Fibroblast of lung (primary cell): ENCODE data around the gene COL16A1. TPM values are rescaled to one million over a fixed set of nuclear protein-coding genes. Genes with fewer than 3 reads are reported as not detected.

Experiments
- DNase-seq, 2 donors: peaks; one replicate each; pipeline versions ENCODE4 v3.0.0 to v3.0.0-alpha.2; 2010; ENCODE audit warnings: low read depth in 2 of 2
- H2AFZ ChIP-seq: 2 replicates; pipeline ENCODE4 v1.5.1; 2012; ENCODE audit warnings: low read length, control low read depth, inconsistent platforms
- H3K27ac ChIP-seq: 2 replicates; pipeline ENCODE4 v1.5.1; 2011; ENCODE audit warnings: low read length, control low read depth; ENCODE audit not compliant: insufficient read depth
- H3K27me3 ChIP-seq: 2 replicates; pipeline ENCODE4 v1.5.1; 2011; ENCODE audit warnings: mild to moderate bottlenecking, low read length; ENCODE audit not compliant: control insufficient read depth, insufficient read depth
- H3K36me3 ChIP-seq: 2 replicates; pipeline ENCODE4 v1.5.1; 2011; ENCODE audit warnings: low read length; ENCODE audit not compliant: control insufficient read depth, insufficient read depth
- H3K4me1 ChIP-seq: 2 replicates; pipeline ENCODE4 v1.5.1; 2011; ENCODE audit warnings: low read length; ENCODE audit not compliant: control insufficient read depth, insufficient read depth; ENCODE audit errors: extremely low read depth
- H3K4me2 ChIP-seq: 2 replicates; pipeline ENCODE4 v1.5.1; 2011; ENCODE audit warnings: low read length, control low read depth; ENCODE audit not compliant: insufficient read depth; ENCODE audit errors: extremely low read depth
- H3K4me3 ChIP-seq, 4 experiments: fragments of 200-600 bp in 1 of 4; sonication (generic) in 1 of 4; replicated peaks in 1 of 4; 2 replicates each; pipeline ENCODE4 v1.5.1; 2011 to 2016; ENCODE audit warnings: low read length in 4 of 4, low read depth in 3 of 4, mild to moderate bottlenecking in 3 of 4, control low read depth in 2 of 4, inconsistent platforms in 1 of 4, mixed read lengths in 1 of 4; ENCODE audit not compliant: insufficient read depth in 1 of 4; ENCODE audit errors: control extremely low read depth in 1 of 4
- H3K79me2 ChIP-seq: 2 replicates; pipeline ENCODE4 v1.5.1; 2012; ENCODE audit warnings: mild to moderate bottlenecking, low read length, inconsistent platforms; ENCODE audit not compliant: control insufficient read depth, insufficient read depth
- H3K9ac ChIP-seq: 2 replicates; pipeline ENCODE4 v1.5.1; 2011; ENCODE audit warnings: mild to moderate bottlenecking, low read length, control low read depth; ENCODE audit not compliant: insufficient read depth
- H3K9me3 ChIP-seq: 2 replicates; pipeline ENCODE4 v1.5.1; 2012; ENCODE audit warnings: low read depth, low read length; ENCODE audit not compliant: control insufficient read depth, insufficient read depth
- H4K20me1 ChIP-seq: 2 replicates; pipeline ENCODE4 v1.5.1; 2011; ENCODE audit warnings: low read length; ENCODE audit not compliant: control insufficient read depth, insufficient read depth; ENCODE audit errors: extremely low read depth
- CTCF ChIP-seq, 2 donors: IDR thresholded peaks in 1 of 2; conservative IDR thresholded peaks in 1 of 2; 1 replicate in 1 of 2; 2 replicates in 1 of 2; pipeline ENCODE4 v1.5.1; 2011 to 2012; ENCODE audit warnings: low read length in 2 of 2, control low read depth in 1 of 2, inconsistent platforms in 1 of 2, low read depth in 1 of 2, mild to moderate bottlenecking in 1 of 2
- EZH2 ChIP-seq: IDR thresholded peaks from 2 replicates; pipeline ENCODE4 v1.5.1; 2012; ENCODE audit warnings: low read length, control low read depth, mild to moderate bottlenecking; ENCODE audit errors: missing control alignments
- polyA plus RNA-seq, 2 donors: library from polyadenylated mRNA; depleted of rRNA in 1 of 2; stranded (reverse) in 1 of 2; unstranded in 1 of 2; fragments of >200 nt; gene quantifications; 2 replicates each; pipeline ENCODE4 v1.2.1, GENCODE V29; 2011 to 2012; ENCODE audit warnings: missing spikeins in 1 of 2
- total RNA-seq: library from RNA; depleted of rRNA; stranded (reverse); fragments of >200 nt; gene quantifications from 2 replicates; pipeline ENCODE4 v1.2.1, GENCODE V29; 2014

The COL16A1 gene
- total and polyA plus RNA-seq, 2 donors (not counting 1 experiment from before 2014, with no cell fraction given): 20.9 to 80.3 TPM

DNA sequence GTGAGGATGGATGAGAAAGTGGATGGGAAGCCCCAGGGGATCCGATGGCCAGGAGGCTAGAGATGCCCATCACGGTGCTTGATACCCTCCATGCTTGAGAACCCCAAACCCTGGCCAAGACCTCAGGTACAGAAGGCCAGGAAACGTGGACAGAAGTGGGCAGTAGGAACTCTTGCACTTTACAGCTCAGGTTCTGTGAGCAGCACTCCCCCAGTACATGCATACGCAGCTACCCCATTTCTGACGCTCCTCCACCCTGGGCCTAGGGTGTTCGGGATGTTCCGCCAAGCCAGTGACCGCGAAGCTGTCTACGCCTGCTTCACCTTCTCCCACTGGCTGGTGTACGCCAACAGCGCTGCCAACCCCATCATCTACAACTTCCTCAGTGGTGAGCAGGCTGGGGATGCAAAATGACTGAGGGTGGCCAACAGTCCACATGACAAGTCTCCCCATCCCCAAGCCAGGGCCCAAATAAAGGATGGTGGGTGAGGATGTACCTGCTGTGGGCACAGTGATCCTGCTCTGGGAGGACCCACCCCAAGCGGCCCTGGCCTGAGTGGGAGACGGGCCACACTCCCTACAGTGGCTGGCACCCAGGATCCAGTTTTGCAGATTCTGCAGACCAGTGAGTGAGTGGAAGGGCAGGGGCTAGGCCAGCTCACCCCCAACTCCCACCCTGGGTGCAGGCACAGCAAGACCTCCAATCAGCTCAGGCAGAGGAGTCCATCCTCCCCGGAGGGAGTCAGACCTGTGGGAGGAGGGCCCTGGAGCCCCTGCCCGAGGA lies 78.9 kb downstream of the COL16A1 start:
- Histone ChIP-seq H3K4me3 (no peak overlapping the region), H3K36me3 (peaks cover 2% of the 10 kb centered on the region), H3K9me3 (no peaks in the 10 kb centered on the region), H3K79me2 (no peaks in the 10 kb centered on the region), H4K20me1 (no peaks in the 10 kb centered on the region), H3K9ac (no peak overlapping the region), H3K4me1 (peaks cover 18% of the 10 kb centered on the region), H3K27ac (no peak overlapping the region), H2AFZ (no peak overlapping the region), H3K27me3 (no peaks in the 10 kb centered on the region), H3K4me2 (no peak overlapping the region)
- TF ChIP-seq CTCF (conservative IDR thresholded peaks at IDR 0.05 in 1 of 2, IDR thresholded peaks at IDR 0.05 in 1 of 2; ENCODE audit: low read depth in 1 of 2, low read length in 2 of 2) (no peak), EZH2 (no peak)
- DNase-seq: no peak

DNA sequence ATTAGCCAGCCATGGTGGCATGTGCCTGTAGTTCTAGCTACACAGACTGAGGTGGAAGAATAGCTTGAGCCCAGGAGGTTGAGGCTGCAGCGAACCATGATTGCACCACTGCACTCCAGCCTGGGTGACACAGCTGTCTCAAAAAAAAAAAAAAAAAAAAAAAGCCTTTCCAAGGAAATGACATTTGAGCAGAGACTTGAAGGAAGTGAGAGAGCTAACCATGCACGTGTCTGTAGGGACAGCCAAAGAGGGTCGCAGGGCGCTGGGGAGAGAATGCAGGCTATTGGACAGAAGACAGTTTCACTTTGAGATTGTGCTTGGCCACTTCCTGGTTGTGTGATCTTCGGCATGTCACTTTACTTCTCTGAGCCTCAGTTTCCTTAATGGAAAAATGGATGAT lies 79.5 kb downstream of the COL16A1 start:
- no peak for TF ChIP-seq CTCF (conservative IDR thresholded peaks at IDR 0.05 in 1 of 2, IDR thresholded peaks at IDR 0.05 in 1 of 2; ENCODE audit: low read depth in 1 of 2, low read length in 2 of 2)
- TF ChIP-seq EZH2: no peak
- H3K4me2 ChIP-seq: no peak overlapping the region
- no peak overlapping the region for H2AFZ ChIP-seq
- H3K36me3 ChIP-seq: peaks cover 2% of the 10 kb centered on the region
- H3K27me3 ChIP-seq: no peaks in the 10 kb centered on the region
- H3K4me1 ChIP-seq: peaks cover 18% of the 10 kb centered on the region
- no peaks in the 10 kb centered on the region for H3K79me2 ChIP-seq
- H3K9me3 ChIP-seq: no peaks in the 10 kb centered on the region
- H3K4me3 ChIP-seq: no peak overlapping the region
- H3K9ac ChIP-seq: no peak overlapping the region
- no peak for DNase-seq
- no peaks in the 10 kb centered on the region for H4K20me1 ChIP-seq
- H3K27ac ChIP-seq: no peak overlapping the region

GRCh38 chr1:31623365-31623764 lies 80.5 kb downstream of the COL16A1 start:
- peaks cover 2% of the 10 kb centered on the region for H3K36me3 ChIP-seq
- no peaks in the 10 kb centered on the region for H3K9me3 ChIP-seq
- H3K27ac ChIP-seq: no peak overlapping the region
- H3K27me3 ChIP-seq: peaks cover 5% of the 10 kb centered on the region
- H2AFZ ChIP-seq: no peak overlapping the region
- H3K9ac ChIP-seq: no peak overlapping the region
- no peak overlapping the region for H3K4me3 ChIP-seq
- no peak for TF ChIP-seq EZH2
- TF ChIP-seq CTCF (conservative IDR thresholded peaks at IDR 0.05 in 1 of 2, IDR thresholded peaks at IDR 0.05 in 1 of 2; ENCODE audit: low read depth in 1 of 2, low read length in 2 of 2): no peak
- no peaks in the 10 kb centered on the region for H4K20me1 ChIP-seq
- no peak overlapping the region for H3K4me2 ChIP-seq
- no peaks in the 10 kb centered on the region for H3K79me2 ChIP-seq
- H3K4me1 ChIP-seq: peaks cover 18% of the 10 kb centered on the region
- no peak for DNase-seq
